MM.1S (cell line): Measurements from ENCODE around the gene ITPR1.

ENCODE experiments used
- EZH2 ChIP-seq: fragments of 300-600 bp; sonication (generic); optimal IDR thresholded peaks from 2 replicates; pipeline ENCODE3; 2017; ENCODE audit warnings: low read depth, mild to moderate bottlenecking, antibody characterized with exemption, low read length, mixed read lengths
- EZH2phosphoT487 ChIP-seq: fragments of 300-600 bp; sonication (generic); IDR thresholded peaks from 2 replicates; pipeline ENCODE4 v1.6.1; 2018; ENCODE audit warnings: antibody characterized with exemption, low read length
- TF ChIP-seq, protein P1 (sequence below): fragments of 300-600 bp; sonication (generic); IDR thresholded peaks from 2 replicates; pipeline ENCODE4 v1.5.1; 2016; ENCODE audit warnings: antibody characterized with exemption, low read length, mixed read lengths

DNA sequence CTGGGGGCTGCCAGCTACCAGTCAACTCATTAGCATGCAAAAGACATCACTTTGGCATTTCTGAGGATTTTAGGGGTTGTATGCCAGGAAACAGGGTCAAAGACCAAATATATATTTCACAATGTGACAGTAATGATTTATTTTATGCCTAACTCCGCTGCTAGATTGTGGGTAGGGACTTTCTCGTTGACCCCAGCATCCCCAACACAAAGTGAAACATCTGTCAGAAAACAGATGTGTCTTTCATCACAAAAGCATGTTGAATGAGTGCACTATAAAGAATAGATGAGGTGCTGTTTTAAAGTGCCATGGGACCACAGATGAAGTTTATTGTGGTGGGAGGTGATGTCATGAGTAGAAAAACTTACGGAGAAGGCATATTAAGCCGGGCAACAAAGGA, 59.7 kb downstream of the ITPR1 start:
- TF ChIP-seq, protein P1, sequence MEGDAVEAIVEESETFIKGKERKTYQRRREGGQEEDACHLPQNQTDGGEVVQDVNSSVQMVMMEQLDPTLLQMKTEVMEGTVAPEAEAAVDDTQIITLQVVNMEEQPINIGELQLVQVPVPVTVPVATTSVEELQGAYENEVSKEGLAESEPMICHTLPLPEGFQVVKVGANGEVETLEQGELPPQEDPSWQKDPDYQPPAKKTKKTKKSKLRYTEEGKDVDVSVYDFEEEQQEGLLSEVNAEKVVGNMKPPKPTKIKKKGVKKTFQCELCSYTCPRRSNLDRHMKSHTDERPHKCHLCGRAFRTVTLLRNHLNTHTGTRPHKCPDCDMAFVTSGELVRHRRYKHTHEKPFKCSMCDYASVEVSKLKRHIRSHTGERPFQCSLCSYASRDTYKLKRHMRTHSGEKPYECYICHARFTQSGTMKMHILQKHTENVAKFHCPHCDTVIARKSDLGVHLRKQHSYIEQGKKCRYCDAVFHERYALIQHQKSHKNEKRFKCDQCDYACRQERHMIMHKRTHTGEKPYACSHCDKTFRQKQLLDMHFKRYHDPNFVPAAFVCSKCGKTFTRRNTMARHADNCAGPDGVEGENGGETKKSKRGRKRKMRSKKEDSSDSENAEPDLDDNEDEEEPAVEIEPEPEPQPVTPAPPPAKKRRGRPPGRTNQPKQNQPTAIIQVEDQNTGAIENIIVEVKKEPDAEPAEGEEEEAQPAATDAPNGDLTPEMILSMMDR = no peak
- no peak for TF ChIP-seq EZH2
- TF ChIP-seq EZH2phosphoT487 = no peak
